ENCODE data around the gene NEK1. TPM values are rescaled to one million over a fixed set of nuclear protein-coding genes. Genes with fewer than 3 reads are reported as not detected.

The NEK1 gene
- total RNA-seq, 2 donors from 2014 or later = 6.9 to 7.4 TPM

- no peaks in the 10 kb centered on the region for H3K36me3 ChIP-seq
- H3K4me3 ChIP-seq = no peak overlapping the region
- TF ChIP-seq CTCF (IDR thresholded peaks at IDR 0.05) = no peak
- H3K4me1 ChIP-seq = peaks cover 9% of the 10 kb centered on the region
- DNase-seq = no peak
- H3K27ac ChIP-seq = peak overlapping the region; percentile 42
- no peaks in the 10 kb centered on the region for H3K27me3 ChIP-seq
- H3K9ac ChIP-seq (ENCODE audit: low read depth in 2 of 2, low read length in 2 of 2) = no peak overlapping the region
- intact Hi-C loops (cut with DNase I) = no loop called here
- no peaks in the 10 kb centered on the region for H3K9me3 ChIP-seq
Measured at GRCh38 chr4:169634975-169635374, 22.6 kb upstream of the NEK1 start.

DNA sequence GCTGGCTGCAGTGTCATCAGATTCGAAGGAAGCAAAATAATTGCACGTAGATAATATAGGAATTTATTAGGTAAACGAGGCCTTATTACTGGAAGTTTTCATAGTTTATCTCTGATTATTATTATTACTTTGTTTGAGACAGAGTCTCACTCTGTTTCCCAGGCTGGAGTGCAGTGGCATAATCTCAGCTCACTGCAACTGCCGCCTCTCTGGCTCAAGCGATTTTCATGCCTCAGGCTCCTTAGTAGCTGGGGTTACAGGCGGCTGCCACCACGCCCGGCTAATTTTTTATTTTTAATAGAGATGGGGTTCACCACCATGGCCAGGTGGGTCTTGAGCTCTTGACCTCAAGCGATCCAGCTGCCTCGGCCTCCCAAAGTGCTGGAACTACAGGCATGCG lies 20.5 kb upstream of the NEK1 start:
- Histone ChIP-seq H3K4me3 (no peak overlapping the region), H3K4me1 (peaks cover 9% of the 10 kb centered on the region), H3K9me3 (no peaks in the 10 kb centered on the region), H3K36me3 (no peaks in the 10 kb centered on the region), H3K27ac (no peak overlapping the region), H3K27me3 (no peaks in the 10 kb centered on the region), H3K9ac (ENCODE audit: low read depth in 2 of 2, low read length in 2 of 2) (no peak overlapping the region)
- intact Hi-C loops (cut with DNase I) = no loop called here
- no peak for DNase-seq
- TF ChIP-seq CTCF (IDR thresholded peaks at IDR 0.05) = no peak

GRCh38 chr4:169630069-169630468 lies 17.7 kb upstream of the NEK1 start:
- no peak overlapping the region for H3K27ac ChIP-seq
- H3K4me3 ChIP-seq = no peak overlapping the region
- peaks cover 9% of the 10 kb centered on the region for H3K4me1 ChIP-seq
- no peak overlapping the region for H3K9ac ChIP-seq (ENCODE audit: low read depth in 2 of 2, low read length in 2 of 2)
- TF ChIP-seq CTCF (IDR thresholded peaks at IDR 0.05) = no peak
- H3K36me3 ChIP-seq = no peaks in the 10 kb centered on the region
- DNase-seq = no peak
- H3K27me3 ChIP-seq = no peaks in the 10 kb centered on the region
- intact Hi-C loops (cut with DNase I) = no loop called here
- H3K9me3 ChIP-seq = no peaks in the 10 kb centered on the region

- no peak for TF ChIP-seq CTCF (IDR thresholded peaks at IDR 0.05)
- H3K36me3 ChIP-seq = no peaks in the 10 kb centered on the region
- no peaks in the 10 kb centered on the region for H3K9me3 ChIP-seq
- peaks cover 4% of the 10 kb centered on the region for H3K4me1 ChIP-seq
- no peak overlapping the region for H3K4me3 ChIP-seq
- H3K9ac ChIP-seq (ENCODE audit: low read depth in 2 of 2, low read length in 2 of 2) = no peak overlapping the region
- no peak for DNase-seq
- intact Hi-C loops (cut with DNase I) = no loop called here
- H3K27me3 ChIP-seq = no peaks in the 10 kb centered on the region
- no peak overlapping the region for H3K27ac ChIP-seq
Measured at GRCh38 chr4:169628579-169628978, 16.2 kb upstream of the NEK1 start.

DNA sequence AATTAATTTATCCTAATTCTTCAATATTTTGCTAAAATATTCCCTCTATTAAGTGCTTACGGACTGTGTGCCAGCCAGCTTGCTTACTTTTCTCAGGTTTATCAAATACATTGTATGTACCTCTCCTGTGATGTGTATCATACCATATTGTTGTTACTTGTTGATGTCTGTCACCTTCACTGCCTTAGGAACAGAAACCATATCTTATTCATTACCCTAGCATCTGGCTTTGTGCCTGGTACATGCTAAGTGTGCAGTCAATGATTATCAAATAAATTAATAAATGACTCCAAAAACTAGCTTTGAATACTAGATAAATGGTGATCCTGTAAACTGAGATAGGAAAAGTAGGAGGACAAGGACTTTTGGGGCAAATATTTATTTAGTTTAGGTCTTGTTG lies 14.9 kb upstream of the NEK1 start:
- H3K27ac ChIP-seq = no peak overlapping the region
- intact Hi-C loops (cut with DNase I) = no loop called here
- H3K9me3 ChIP-seq = no peaks in the 10 kb centered on the region
- no peaks in the 10 kb centered on the region for H3K4me1 ChIP-seq
- no peaks in the 10 kb centered on the region for H3K27me3 ChIP-seq
- no peak for DNase-seq
- no peak for TF ChIP-seq CTCF (IDR thresholded peaks at IDR 0.05)
- no peaks in the 10 kb centered on the region for H3K36me3 ChIP-seq
- H3K9ac ChIP-seq (ENCODE audit: low read depth in 2 of 2, low read length in 2 of 2) = no peak overlapping the region
- no peak overlapping the region for H3K4me3 ChIP-seq
